ENCODE measurements around the gene ATAD3A.
"Not testable (repeated sequence)": the region's sequence is repeated elsewhere in the genome, so short reads cannot be mapped to it uniquely, and the experiment has no call there.

The ATAD3A gene

GRCh38 chr1:1490633-1491230 lies 21.2 kb upstream of the ATAD3A start:
- no peak for DNase-seq

- no peak for DNase-seq
Observed at GRCh38 chr1:1491601-1492000, 20.4 kb upstream of the ATAD3A start.

GRCh38 chr1:1494311-1494710 lies 17.7 kb upstream of the ATAD3A start:
- DNase-seq, result not testable (repeated sequence)

GRCh38 chr1:1495461-1495975 lies 16.4 kb upstream of the ATAD3A start:
- not testable (repeated sequence) for DNase-seq

GRCh38 chr1:1504777-1505365 lies 7.1 kb upstream of the ATAD3A start:
- DNase-seq, result peak; percentile 84

GRCh38 chr1:1505366-1505798 lies 6.6 kb upstream of the ATAD3A start:
- DNase-seq, result peak; percentile 36

- not testable (repeated sequence) for DNase-seq
Observed at GRCh38 chr1:1505801-1506200, 6.2 kb upstream of the ATAD3A start.

- DNase-seq, result no peak
Observed at GRCh38 chr1:1507305-1507704, 4.7 kb upstream of the ATAD3A start.

GRCh38 chr1:1508775-1509464 lies 3.0 kb upstream of the ATAD3A start:
- DNase-seq, result not testable (repeated sequence)

GRCh38 chr1:1509465-1509850 lies 2.5 kb upstream of the ATAD3A start:
- not testable (repeated sequence) for DNase-seq

GRCh38 chr1:1510912-1511532 lies 940 bp upstream of the ATAD3A start:
- no peak for DNase-seq

GRCh38 chr1:1512425-1512824 lies 463 bp downstream of the ATAD3A start:
- not testable (repeated sequence) for DNase-seq

- DNase-seq, result not testable (repeated sequence)
Observed at GRCh38 chr1:1513675-1514074, 1.7 kb downstream of the ATAD3A start.

- DNase-seq, result not testable (repeated sequence)
Observed at GRCh38 chr1:1514376-1514775, 2.4 kb downstream of the ATAD3A start.

- not testable (repeated sequence) for DNase-seq
Observed at GRCh38 chr1:1516923-1517322, 5.0 kb downstream of the ATAD3A start.

- DNase-seq, result no peak
Observed at GRCh38 chr1:1517973-1518620, 6.1 kb downstream of the ATAD3A start.

- DNase-seq, result not testable (repeated sequence)
Observed at GRCh38 chr1:1518621-1519007, 6.7 kb downstream of the ATAD3A start.

GRCh38 chr1:1519805-1520505 lies 8.0 kb downstream of the ATAD3A start:
- DNase-seq, result not testable (repeated sequence)

- no peak for DNase-seq
Observed at GRCh38 chr1:1521331-1521730, 9.4 kb downstream of the ATAD3A start.

- not testable (repeated sequence) for DNase-seq
Observed at GRCh38 chr1:1522536-1522935, 10.6 kb downstream of the ATAD3A start.

- not testable (repeated sequence) for DNase-seq
Observed at GRCh38 chr1:1523226-1523625, 11.3 kb downstream of the ATAD3A start.

- not testable (repeated sequence) for DNase-seq
Observed at GRCh38 chr1:1523651-1524050, 11.7 kb downstream of the ATAD3A start.
